ENCODE measurements around the gene P4HA1. TPM values are rescaled to one million over a fixed set of nuclear protein-coding genes. Genes with fewer than 3 reads are reported as not detected.
"Not testable (repeated sequence)": the region's sequence is repeated elsewhere in the genome, so short reads cannot be mapped to it uniquely, and the experiment has no call there.

The P4HA1 gene
- total RNA-seq, 4 donors from 2014 or later, result 16.7 to 25.0 (median 19.2) TPM

- peaks cover 4 to 53% (median 32%) of the 10 kb centered on the region in 4 donors for H3K36me3 ChIP-seq
- H3K9me3 ChIP-seq, result no peaks in the 10 kb centered on the region
Observed at GRCh38 chr10:73119457-73119856, 22.8 kb upstream of the P4HA1 start.

GRCh38 chr10:73117976-73118743, 21.5 kb upstream of the P4HA1 start:
- Histone ChIP-seq H3K36me3 (peaks cover 4 to 40% (median 20%) of the 10 kb centered on the region in 4 donors), H3K27ac (replicated peaks in 1 of 4) (peak overlapping the region in 2 of 4 donors; percentile 24 to 29), H3K4me3 (no peak overlapping the region), H3K27me3 (no peaks in the 10 kb centered on the region), H3K4me1 (peaks cover 9 to 15% (median 10%) of the 10 kb centered on the region in 4 donors), H3K9me3 (no peaks in the 10 kb centered on the region)
- intact Hi-C loops (cut with DNase I), result no loop called here
- DNase-seq (ENCODE audit: extremely low spot score), result no peak
- TF ChIP-seq EP300 (IDR thresholded peaks at IDR 0.05) (no peak), POLR2AphosphoS5 (IDR thresholded peaks at IDR 0.05) (no peak), CTCF (IDR thresholded peaks at IDR 0.05) (no peak)
- WGBS, result 48% methylated on average over 5 of the region's 5 CpGs

More at GRCh38 chr10:73119457-73119856, 22.8 kb upstream of the P4HA1 start:
- WGBS, result 92% methylated on average over 1 of the region's 1 CpG
- Histone ChIP-seq H3K4me1 (peaks cover 3 to 15% (median 10%) of the 10 kb centered on the region in 4 donors), H3K4me3 (no peak overlapping the region), H3K27ac (replicated peaks in 1 of 4) (no peak overlapping the region), H3K27me3 (no peaks in the 10 kb centered on the region)
- DNase-seq (ENCODE audit: extremely low spot score), result no peak
- TF ChIP-seq CTCF (IDR thresholded peaks at IDR 0.05) (no peak), POLR2AphosphoS5 (IDR thresholded peaks at IDR 0.05) (no peak), POLR2A (IDR thresholded peaks at IDR 0.05; ENCODE audit: low read depth) (no peak), EP300 (IDR thresholded peaks at IDR 0.05) (no peak)
- intact Hi-C loops (cut with DNase I), result no loop called here

- DNase-seq (ENCODE audit: extremely low spot score), result no peak
- intact Hi-C loops (cut with DNase I), result no loop called here
- H3K36me3 ChIP-seq, result peaks cover 4 to 34% (median 10%) of the 10 kb centered on the region in 4 donors
- H3K4me3 ChIP-seq, result no peak overlapping the region
- H3K27me3 ChIP-seq, result no peaks in the 10 kb centered on the region
- no peaks in the 10 kb centered on the region for H3K9me3 ChIP-seq
- peaks cover 9 to 20% (median 12%) of the 10 kb centered on the region in 4 donors for H3K4me1 ChIP-seq
- no peak overlapping the region for H3K27ac ChIP-seq (replicated peaks in 1 of 4)
- no peak for TF ChIP-seq EP300 (IDR thresholded peaks at IDR 0.05)
- TF ChIP-seq POLR2AphosphoS5 (IDR thresholded peaks at IDR 0.05), result no peak
- TF ChIP-seq CTCF (IDR thresholded peaks at IDR 0.05), result no peak
- TF ChIP-seq POLR2A (IDR thresholded peaks at IDR 0.05; ENCODE audit: low read depth), result no peak
- WGBS, result 96% methylated on average over 1 of the region's 1 CpG
Observed at GRCh38 chr10:73116017-73116416, 19.4 kb upstream of the P4HA1 start.

- TF ChIP-seq POLR2AphosphoS5 (IDR thresholded peaks at IDR 0.05) (no peak), EP300 (IDR thresholded peaks at IDR 0.05) (no peak), POLR2A (IDR thresholded peaks at IDR 0.05; ENCODE audit: low read depth) (no peak), CTCF (IDR thresholded peaks at IDR 0.05) (no peak)
- peaks cover 4 to 12% (median 6%) of the 10 kb centered on the region in 4 donors for H3K36me3 ChIP-seq
- no peak overlapping the region for H3K27ac ChIP-seq (replicated peaks in 1 of 4)
- H3K9me3 ChIP-seq, result no peaks in the 10 kb centered on the region
- H3K4me3 ChIP-seq, result no peak overlapping the region
- peaks cover 9 to 19% (median 13%) of the 10 kb centered on the region in 4 donors for H3K4me1 ChIP-seq
- no peaks in the 10 kb centered on the region for H3K27me3 ChIP-seq
- intact Hi-C loops (cut with DNase I), result no loop called here
- no peak for DNase-seq (ENCODE audit: extremely low spot score)
- 50% methylated on average over 1 of the region's 1 CpG for WGBS
Observed at GRCh38 chr10:73113551-73113950, 16.9 kb upstream of the P4HA1 start.

GRCh38 chr10:73112032-73112431, 15.4 kb upstream of the P4HA1 start:
- H3K4me1 ChIP-seq; H3K27me3 ChIP-seq; H3K27ac ChIP-seq (replicated peaks in 1 of 4); DNase-seq (ENCODE audit: extremely low spot score); H3K9me3 ChIP-seq; intact Hi-C loops (cut with DNase I); H3K4me3 ChIP-seq: not testable (repeated sequence)
- H3K36me3 ChIP-seq, result peaks cover 4 to 11% (median 6%) of the 10 kb centered on the region in 4 donors
- WGBS, result 97% methylated on average over 13 of the region's 13 CpGs

All from esophagus muscularis mucosa (tissue), 4 donors.